ENCODE results near the gene UQCR11. TPM values are rescaled to one million over a fixed set of nuclear protein-coding genes. Genes with fewer than 3 reads are reported as not detected.
A peak's percentile ranks its signal among the peaks of the same experiment; 100 is the strongest.

UQCR11 gene
- total RNA-seq, 2 donors from 2014 or later, result 103 to 113 TPM

GRCh38 chr19:1608359-1609102, 3.3 kb upstream of the UQCR11 start:
- DNase-seq (peak in 1 of 2 donors; percentile 24), ATAC-seq (replicated peaks in 1 of 2) (no peak)
- Mint-ChIP-seq H3K4me3 (peak overlapping the region; percentile 47 to 58), H3K36me3 (ENCODE audit: insufficient read depth in 2 of 2) (peaks cover 0 to 10% of the 10 kb centered on the region in 2 donors), H3K27ac (peak overlapping the region; percentile 54), H3K9me3 (no peaks in the 10 kb centered on the region), H3K4me1 (ENCODE audit: low read depth) (peaks cover 64% of the 10 kb centered on the region), H3K27me3 (ENCODE audit: low read depth) (no peaks in the 10 kb centered on the region)

GRCh38 chr19:1606138-1606651, 933 bp upstream of the UQCR11 start:
- H3K27me3 Mint-ChIP-seq (ENCODE audit: low read depth), result no peaks in the 10 kb centered on the region
- DNase-seq (no peak), ATAC-seq (replicated peaks in 1 of 2) (peak; percentile 0 to 1)
- peak overlapping the region; percentile 95 for H3K27ac Mint-ChIP-seq
- H3K4me3 Mint-ChIP-seq, result peak overlapping the region; percentile 90 to 97
- H3K4me1 Mint-ChIP-seq (ENCODE audit: low read depth), result peaks cover 72% of the 10 kb centered on the region
- H3K9me3 Mint-ChIP-seq, result no peaks in the 10 kb centered on the region
- peaks cover 0 to 9% of the 10 kb centered on the region in 2 donors for H3K36me3 Mint-ChIP-seq (ENCODE audit: insufficient read depth in 2 of 2)

- Mint-ChIP-seq H3K36me3 (ENCODE audit: insufficient read depth in 2 of 2) (peaks cover 0 to 4% of the 10 kb centered on the region in 2 donors), H3K27me3 (ENCODE audit: low read depth) (no peaks in the 10 kb centered on the region), H3K4me1 (ENCODE audit: low read depth) (peaks cover 42% of the 10 kb centered on the region), H3K4me3 (no peak overlapping the region), H3K9me3 (no peaks in the 10 kb centered on the region), H3K27ac (no peak overlapping the region)
- DNase-seq (no peak), ATAC-seq (replicated peaks in 1 of 2) (no peak)
Observed at GRCh38 chr19:1602091-1602707, 3.1 kb downstream of the UQCR11 start.

- no peak for ATAC-seq (replicated peaks in 1 of 2)
- DNase-seq, result no peak
- H3K9me3 Mint-ChIP-seq, result no peaks in the 10 kb centered on the region
- H3K4me3 Mint-ChIP-seq, result no peak overlapping the region
- H3K27me3 Mint-ChIP-seq (ENCODE audit: low read depth), result no peaks in the 10 kb centered on the region
- peaks cover 36% of the 10 kb centered on the region for H3K4me1 Mint-ChIP-seq (ENCODE audit: low read depth)
- peaks cover 0 to 5% of the 10 kb centered on the region in 2 donors for H3K36me3 Mint-ChIP-seq (ENCODE audit: insufficient read depth in 2 of 2)
- H3K27ac Mint-ChIP-seq, result no peak overlapping the region
Observed at GRCh38 chr19:1601613-1602064, 3.6 kb downstream of the UQCR11 start.

- Mint-ChIP-seq H3K4me3 (no peak overlapping the region), H3K4me1 (ENCODE audit: low read depth) (peaks cover 22% of the 10 kb centered on the region), H3K27me3 (ENCODE audit: low read depth) (no peaks in the 10 kb centered on the region)
Observed at GRCh38 chr19:1599460-1599846, 5.8 kb downstream of the UQCR11 start.

GRCh38 chr19:1598777-1599459, 6.3 kb downstream of the UQCR11 start:
- no peak overlapping the region for H3K27ac Mint-ChIP-seq
- ATAC-seq (replicated peaks in 1 of 2) (no peak), DNase-seq (no peak)
- H3K4me3 Mint-ChIP-seq, result no peak overlapping the region
- no peaks in the 10 kb centered on the region for H3K9me3 Mint-ChIP-seq
- peaks cover 16% of the 10 kb centered on the region for H3K4me1 Mint-ChIP-seq (ENCODE audit: low read depth)
- H3K27me3 Mint-ChIP-seq (ENCODE audit: low read depth), result no peaks in the 10 kb centered on the region
- peaks cover 0 to 6% of the 10 kb centered on the region in 2 donors for H3K36me3 Mint-ChIP-seq (ENCODE audit: insufficient read depth in 2 of 2)

More at GRCh38 chr19:1599460-1599846, 5.8 kb downstream of the UQCR11 start:
- no peaks in the 10 kb centered on the region for H3K9me3 Mint-ChIP-seq
- no peak for ATAC-seq (replicated peaks in 1 of 2)
- peaks cover 0 to 6% of the 10 kb centered on the region in 2 donors for H3K36me3 Mint-ChIP-seq (ENCODE audit: insufficient read depth in 2 of 2)
- DNase-seq, result no peak
- no peak overlapping the region for H3K27ac Mint-ChIP-seq

- ATAC-seq (replicated peaks in 1 of 2), result no peak
- peaks cover 30% of the 10 kb centered on the region for H3K4me1 Mint-ChIP-seq (ENCODE audit: low read depth)
- no peaks in the 10 kb centered on the region for H3K27me3 Mint-ChIP-seq (ENCODE audit: low read depth)
- no peak overlapping the region for H3K27ac Mint-ChIP-seq
- peak overlapping the region; percentile 93 to 94 for H3K4me3 Mint-ChIP-seq
- DNase-seq, result no peak
- no peaks in the 10 kb centered on the region for H3K9me3 Mint-ChIP-seq
- peaks cover 0 to 4% of the 10 kb centered on the region in 2 donors for H3K36me3 Mint-ChIP-seq (ENCODE audit: insufficient read depth in 2 of 2)
Observed at GRCh38 chr19:1593501-1593772, 11.8 kb downstream of the UQCR11 start.

GRCh38 chr19:1592755-1593500, 12.3 kb downstream of the UQCR11 start, which contains the start of gene MBD3:
Gene MBD3 (minus strand): TSS chr19:1592865. CDS start chr19:1592631, 234 bp downstream.
- Mint-ChIP-seq H3K27me3 (ENCODE audit: low read depth) (no peaks in the 10 kb centered on the region), H3K4me3 (peak within 1 kb of the TSS; percentile 94 to 98), H3K4me1 (ENCODE audit: low read depth) (peaks cover 33% of the 10 kb centered on the region), H3K36me3 (ENCODE audit: insufficient read depth in 2 of 2) (peaks cover 0 to 4% of the 10 kb centered on the region in 2 donors), H3K9me3 (no peaks in the 10 kb centered on the region), H3K27ac (peak within 1 kb of the TSS; percentile 87)
- peak; percentile 82 to 83 for ATAC-seq (replicated peaks in 1 of 2)
- peak; percentile 91 to 94 for DNase-seq

GRCh38 chr19:1592024-1592754, 13.1 kb downstream of the UQCR11 start:
- DNase-seq (peak; percentile 89 to 92), ATAC-seq (replicated peaks in 1 of 2) (peak; percentile 87 to 91)
- Mint-ChIP-seq H3K9me3 (no peaks in the 10 kb centered on the region), H3K4me1 (ENCODE audit: low read depth) (peaks cover 40% of the 10 kb centered on the region), H3K4me3 (peak overlapping the region; percentile 87 to 98), H3K27ac (peak overlapping the region; percentile 87), H3K36me3 (ENCODE audit: insufficient read depth in 2 of 2) (peaks cover 0 to 4% of the 10 kb centered on the region in 2 donors), H3K27me3 (ENCODE audit: low read depth) (no peaks in the 10 kb centered on the region)

GRCh38 chr19:1591421-1592023, 13.7 kb downstream of the UQCR11 start:
- no peaks in the 10 kb centered on the region for H3K9me3 Mint-ChIP-seq
- peaks cover 0 to 2% of the 10 kb centered on the region in 2 donors for H3K36me3 Mint-ChIP-seq (ENCODE audit: insufficient read depth in 2 of 2)
- DNase-seq (no peak), ATAC-seq (replicated peaks in 1 of 2) (no peak)
- peaks cover 40% of the 10 kb centered on the region for H3K4me1 Mint-ChIP-seq (ENCODE audit: low read depth)
- H3K4me3 Mint-ChIP-seq, result peak overlapping the region; percentile 87 to 98
- H3K27ac Mint-ChIP-seq, result peak overlapping the region; percentile 87
- H3K27me3 Mint-ChIP-seq (ENCODE audit: low read depth), result no peaks in the 10 kb centered on the region

GRCh38 chr19:1590641-1591397, 14.4 kb downstream of the UQCR11 start:
- no peak for ATAC-seq (replicated peaks in 1 of 2)
- Mint-ChIP-seq H3K4me3 (peak overlapping the region; percentile 87 to 98), H3K36me3 (ENCODE audit: insufficient read depth in 2 of 2) (peaks cover 0 to 2% of the 10 kb centered on the region in 2 donors), H3K9me3 (no peaks in the 10 kb centered on the region), H3K27me3 (ENCODE audit: low read depth) (no peaks in the 10 kb centered on the region), H3K4me1 (ENCODE audit: low read depth) (peaks cover 40% of the 10 kb centered on the region), H3K27ac (peak overlapping the region; percentile 79)
- peak; percentile 35 to 41 for DNase-seq
